ENCODE data around the gene BNC2.
"Not testable (repeated sequence)": the region's sequence is repeated elsewhere in the genome, so short reads cannot be mapped to it uniquely, and the experiment has no call there.

BNC2 gene

DNA sequence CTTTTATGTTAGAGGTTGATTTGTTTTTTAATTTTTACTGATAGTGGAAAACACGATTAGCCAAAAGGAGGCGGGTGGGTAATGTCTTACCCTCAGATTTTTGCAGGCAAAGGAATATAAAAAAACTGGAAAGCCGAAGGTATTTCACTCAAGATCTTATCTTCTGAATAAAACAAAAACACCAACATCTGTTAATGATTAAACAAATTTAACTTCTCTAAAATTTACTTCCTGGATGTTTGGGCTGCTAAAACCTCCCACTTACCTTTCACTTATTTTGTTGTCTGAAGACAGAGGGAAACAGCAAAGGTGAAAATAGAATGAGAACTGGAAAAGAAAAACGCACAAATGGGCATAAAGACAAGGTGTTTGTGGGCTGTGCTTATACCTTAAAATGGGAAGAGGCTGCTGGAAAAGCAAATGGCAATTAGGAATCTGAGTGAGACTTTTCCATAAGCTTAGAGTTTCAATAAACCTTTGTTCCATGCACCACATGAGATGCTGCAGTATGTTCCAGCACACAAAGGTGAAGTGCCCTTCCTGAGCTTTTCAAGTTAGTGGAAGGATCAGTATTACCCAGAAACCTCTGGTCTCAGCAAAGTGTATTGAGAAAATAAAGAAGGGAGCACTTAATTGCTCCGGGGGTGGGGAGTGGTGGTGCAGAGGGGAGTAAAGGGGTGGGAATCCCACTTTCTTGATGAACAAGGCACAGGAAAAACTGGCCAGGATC is 298.3 kb downstream of the BNC2 start:
- no peak for DNase-seq

GRCh38 chr9:16571127-16571802 is 299.2 kb downstream of the BNC2 start:
- no peak for DNase-seq

DNA sequence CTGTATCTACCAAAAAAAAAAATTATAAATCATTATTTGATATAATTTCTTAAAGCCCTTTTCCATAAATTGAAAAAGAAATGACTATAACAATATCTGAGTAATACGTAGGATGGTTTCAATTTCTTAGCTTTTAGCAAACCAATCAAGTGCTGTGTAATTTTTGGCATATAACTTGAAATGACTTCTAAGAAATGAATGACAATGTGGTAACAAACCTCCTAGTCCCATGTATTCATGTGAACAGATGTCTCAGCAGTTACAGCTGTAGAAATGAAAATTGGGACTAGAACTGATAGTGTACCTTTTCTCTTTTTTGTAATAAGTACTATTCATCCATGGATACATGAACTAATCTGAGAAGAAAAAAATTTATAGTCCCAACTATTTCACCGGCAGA is 307.0 kb downstream of the BNC2 start:
- no peak for DNase-seq

GRCh38 chr9:16561121-16561520 is 309.3 kb downstream of the BNC2 start:
- no peak for DNase-seq

- no peak for DNase-seq
Measured at GRCh38 chr9:16559418-16560188, 310.9 kb downstream of the BNC2 start.

GRCh38 chr9:16555802-16556201 is 314.7 kb downstream of the BNC2 start:
- no peak for DNase-seq

DNA sequence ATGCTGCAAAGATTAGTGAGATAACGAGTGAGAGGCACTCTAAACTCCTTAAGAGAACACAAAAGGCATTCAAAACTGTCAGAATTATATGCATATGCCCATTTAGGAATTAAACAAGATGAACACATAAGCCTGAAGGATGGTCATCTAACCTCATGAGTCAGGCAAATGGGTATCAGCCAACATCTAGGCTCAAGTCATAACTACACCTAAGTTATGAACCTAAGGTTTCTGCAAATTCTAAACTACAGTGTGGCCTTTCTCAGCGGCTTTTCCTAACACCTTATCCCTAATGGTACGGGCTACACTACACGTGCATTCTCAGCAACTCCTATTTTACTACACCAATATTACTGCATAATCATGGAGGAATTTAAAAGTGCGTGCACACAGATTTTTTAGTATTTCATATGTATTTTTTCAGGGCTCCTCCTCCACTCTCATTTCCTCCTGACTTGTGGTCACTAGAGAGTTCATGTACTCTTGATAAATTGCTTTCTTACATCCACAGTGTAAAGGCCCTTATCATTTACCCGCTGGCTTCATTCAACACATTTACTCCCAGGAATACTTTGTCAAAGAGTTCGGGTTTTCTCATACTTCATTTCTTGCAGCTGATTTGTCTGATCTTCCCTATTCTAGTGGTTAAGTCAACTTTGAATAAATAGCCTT is 316.5 kb downstream of the BNC2 start:
- no peak for DNase-seq

DNA sequence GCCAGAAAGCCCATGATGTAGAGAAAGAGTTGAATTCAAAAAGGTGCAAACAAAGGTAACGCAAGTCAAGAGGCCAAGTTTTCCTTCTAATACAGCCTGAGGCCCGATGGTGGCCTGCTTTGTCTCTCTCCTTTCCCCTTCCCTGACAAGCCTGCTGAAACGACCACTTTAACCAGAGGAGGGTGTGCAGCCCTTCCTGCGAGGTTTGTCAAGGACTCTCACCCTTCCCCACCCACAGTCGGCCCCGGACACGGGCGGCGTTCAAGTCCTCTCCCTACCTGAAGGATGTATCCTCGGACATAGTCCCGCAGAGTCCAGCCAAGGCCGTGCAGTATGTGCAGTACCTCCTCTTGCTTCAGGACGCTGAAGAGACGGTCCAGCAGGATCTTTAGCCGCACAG is 318.2 kb downstream of the BNC2 start:
- no peak for DNase-seq

- no peak for DNase-seq
Measured at GRCh38 chr9:16551692-16552091, 318.8 kb downstream of the BNC2 start.

GRCh38 chr9:16545639-16546038 is 324.8 kb downstream of the BNC2 start:
- DNase-seq = no peak

GRCh38 chr9:16544842-16545241 is 325.6 kb downstream of the BNC2 start:
- DNase-seq = no peak

DNA sequence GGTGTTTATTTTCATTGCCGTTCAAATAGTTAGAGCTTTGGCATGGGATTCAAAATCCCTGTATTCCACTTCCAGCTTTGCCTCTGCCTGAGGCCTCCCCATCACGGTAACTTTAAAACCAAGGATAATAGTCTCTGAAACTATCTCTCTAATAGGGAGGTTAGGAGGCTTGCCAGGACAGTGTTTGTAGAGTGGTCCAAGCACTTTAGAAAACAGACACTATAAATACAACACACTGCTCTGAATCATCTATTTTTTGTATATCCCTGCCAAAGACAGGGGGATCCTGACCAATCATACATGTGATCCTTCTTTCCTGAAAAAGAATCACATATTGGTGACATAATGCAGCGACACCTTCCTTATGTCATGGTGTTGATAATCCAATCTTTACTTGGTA is 326.8 kb downstream of the BNC2 start:
- no peak for DNase-seq

DNA sequence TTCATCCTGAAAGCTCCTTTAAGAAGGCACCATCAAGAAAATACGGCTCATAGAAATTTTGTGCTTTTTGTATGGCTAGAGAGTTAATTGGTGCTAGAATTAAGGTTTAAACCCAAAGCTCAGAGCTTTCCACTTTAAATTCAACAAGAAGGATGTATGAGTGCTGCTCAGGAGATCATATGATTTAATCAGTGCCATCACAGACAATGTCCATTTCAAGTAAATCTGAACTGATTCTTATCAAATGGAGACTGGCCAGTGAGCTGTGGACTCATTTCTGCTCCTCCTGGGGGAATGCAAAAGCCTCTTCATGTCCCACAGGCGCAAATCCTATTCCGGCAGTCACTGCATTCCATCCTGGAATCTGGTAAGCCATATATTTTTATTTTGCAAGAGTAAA is 327.2 kb downstream of the BNC2 start:
- no peak for DNase-seq

DNA sequence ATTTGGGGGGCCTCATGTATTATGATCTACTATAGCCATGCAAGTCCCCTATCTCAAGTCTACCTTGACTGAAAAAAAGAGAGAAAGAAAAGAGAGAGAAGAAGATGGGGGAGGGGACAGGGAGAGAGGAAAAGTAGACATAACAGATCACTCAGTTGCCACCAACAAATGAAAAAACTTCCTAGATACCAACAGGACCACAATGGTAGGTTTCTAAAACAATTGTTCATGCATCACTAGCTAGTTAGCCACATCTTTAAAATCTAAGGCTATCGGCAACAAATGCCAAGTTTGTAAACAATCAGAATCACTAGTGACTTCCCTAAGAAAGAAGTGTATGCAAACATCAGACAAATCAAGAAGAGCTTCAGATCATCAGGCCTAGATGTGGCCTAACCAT is 328.2 kb downstream of the BNC2 start:
- DNase-seq = no peak

DNA sequence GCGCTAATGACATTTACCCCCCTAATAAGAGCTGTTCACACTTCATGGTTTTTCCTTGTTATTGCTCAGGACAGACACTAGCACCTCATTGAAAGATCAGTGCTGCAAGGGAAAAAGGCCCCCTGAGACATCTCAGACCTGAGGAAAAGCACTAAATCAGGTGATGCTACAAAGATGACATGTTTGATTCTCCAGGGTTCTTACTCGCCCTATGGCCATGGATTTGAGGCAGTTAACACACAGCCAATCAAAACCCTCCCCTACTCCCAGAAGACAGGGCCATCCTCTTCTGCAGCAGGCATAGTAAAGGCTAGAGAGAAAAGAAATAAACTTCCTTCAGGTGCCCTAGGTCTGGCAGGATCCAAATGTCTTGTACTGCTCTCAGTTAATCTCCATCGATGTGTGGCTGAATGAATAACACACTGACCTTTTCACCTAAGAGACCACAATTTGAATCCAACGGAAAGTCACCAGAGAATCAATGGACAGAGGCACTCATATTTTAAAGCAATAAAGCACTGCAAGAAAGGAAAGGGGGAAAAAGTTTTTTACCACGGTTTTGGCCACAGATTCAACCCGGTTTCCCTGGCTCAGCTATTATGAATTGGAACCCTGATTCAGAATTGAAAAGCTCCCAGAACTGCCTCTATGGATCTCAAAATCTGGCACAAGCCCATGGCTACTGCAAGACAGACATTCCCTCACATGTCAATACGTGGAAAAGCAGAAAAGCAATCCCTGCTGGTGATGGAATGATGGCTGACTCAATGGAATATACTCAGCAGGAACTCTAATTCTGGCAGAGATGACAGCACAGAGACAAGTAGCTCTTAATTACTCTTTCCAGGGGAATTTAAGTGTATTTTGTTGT is 329.5 kb downstream of the BNC2 start:
- DNase-seq = no peak

- not testable (repeated sequence) for DNase-seq
Measured at GRCh38 chr9:16539626-16540025, 330.8 kb downstream of the BNC2 start.

DNA sequence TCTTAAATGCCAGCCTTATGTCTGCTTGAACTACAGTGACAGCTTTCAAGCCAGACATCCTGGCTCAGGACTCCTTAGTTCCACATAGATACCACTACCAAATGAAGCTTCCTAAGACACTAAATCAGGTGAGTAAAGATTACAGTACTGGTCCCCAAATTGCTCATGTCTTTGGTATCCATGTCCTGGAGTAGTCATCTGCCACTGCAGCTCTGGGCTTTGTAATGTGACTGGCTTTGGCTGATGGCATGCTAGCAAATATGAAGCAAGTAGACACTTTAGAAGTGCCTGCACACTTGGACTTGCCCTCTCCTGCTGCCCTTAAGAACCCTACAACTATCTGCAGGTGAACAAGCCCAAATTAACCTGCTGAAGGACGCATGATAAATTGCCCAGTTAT is 334.9 kb downstream of the BNC2 start:
- DNase-seq = no peak

DNA sequence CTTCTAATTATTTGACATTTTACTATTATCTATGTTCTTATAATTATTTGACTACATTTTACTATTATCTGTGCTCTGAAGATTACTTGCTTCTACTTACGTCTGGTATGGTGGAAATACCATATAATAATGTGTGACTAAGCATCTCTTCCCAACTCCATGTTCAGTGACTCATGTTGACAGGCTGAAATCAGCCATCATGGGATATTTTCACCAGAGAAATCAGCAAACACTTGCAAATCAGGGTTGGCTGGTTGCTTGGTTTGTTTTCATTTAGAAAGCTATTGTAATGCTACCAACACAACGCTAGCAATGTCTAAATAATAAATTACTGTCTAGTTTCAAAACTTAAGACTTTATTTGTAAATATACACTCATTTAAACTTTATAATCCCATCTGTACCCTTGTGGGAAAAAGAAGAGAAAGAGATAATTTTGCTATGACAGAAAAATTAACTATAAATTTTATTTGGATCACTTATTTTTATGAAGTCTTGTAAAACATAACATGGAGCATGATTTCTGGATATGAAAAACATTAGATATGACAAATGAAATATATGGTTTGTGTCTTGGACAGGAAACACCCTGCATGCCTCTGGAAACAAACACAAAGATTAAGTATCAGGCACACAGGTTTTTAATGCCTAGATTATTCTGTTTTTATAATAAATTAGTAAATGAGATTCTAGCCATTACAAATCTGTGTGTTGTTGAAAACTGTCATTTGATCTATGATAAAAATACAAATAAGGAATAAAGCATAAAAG is 337.6 kb downstream of the BNC2 start:
- DNase-seq = no peak

DNA sequence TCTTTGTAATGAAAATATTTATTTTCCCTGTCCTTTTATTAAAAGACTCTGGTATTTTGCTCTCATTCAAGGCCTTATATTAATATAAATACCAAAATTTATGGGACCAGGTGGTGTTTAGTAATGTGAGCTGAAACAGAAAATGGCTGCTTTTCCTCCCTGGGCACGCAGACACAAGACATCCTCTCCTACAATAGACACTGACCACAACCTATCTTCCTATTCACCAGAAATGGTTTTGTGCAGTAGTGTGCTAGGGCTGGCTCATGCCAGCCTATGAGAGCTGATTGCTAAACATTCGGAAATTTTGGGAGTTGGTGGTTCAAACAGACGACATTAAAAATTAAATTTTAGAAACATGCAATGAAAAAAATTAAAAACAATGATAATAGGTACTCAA is 338.2 kb downstream of the BNC2 start:
- no peak for DNase-seq

- no peak for DNase-seq
Measured at GRCh38 chr9:16530669-16531642, 339.5 kb downstream of the BNC2 start.

Measured in Kasumi-1 (cell line).